Upper lobe of right lung (tissue), 1 donor: ENCODE results near the gene ZNF441. TPM values are rescaled to one million over a fixed set of nuclear protein-coding genes. Genes with fewer than 3 reads are reported as not detected.

Experiments used
- ATAC-seq: fragments of 200-7000 bp; cut with Tn5 transposase; one replicate; pipeline ENCODE4 v1.9.1; 2020; ENCODE audit warnings: mild to moderate bottlenecking, moderate library complexity
- DNase-seq: peaks from one replicate; pipeline ENCODE4 v3.0.0-alpha.2; 2020
- H3K27ac ChIP-seq: fragments of 200-600 bp; one replicate; pipeline ENCODE4 v1.8.0; 2022
- H3K27me3 ChIP-seq: fragments of 200-600 bp; one replicate; pipeline ENCODE4 v1.8.0; 2022; ENCODE audit warnings: mild to moderate bottlenecking
- H3K36me3 ChIP-seq: fragments of 200-600 bp; one replicate; pipeline ENCODE4 v1.8.0; 2022
- H3K4me1 ChIP-seq: fragments of 200-600 bp; one replicate; pipeline ENCODE4 v1.8.0; 2022
- H3K4me3 ChIP-seq: fragments of 200-600 bp; one replicate; pipeline ENCODE4 v1.8.0; 2022; ENCODE audit warnings: mild to moderate bottlenecking
- H3K9me3 ChIP-seq: fragments of 200-600 bp; one replicate; pipeline ENCODE4 v1.8.0; 2022
- intact Hi-C: fragments of 100-400 bp; cut with DNase I; formaldehyde crosslinking; loops from one replicate; pipeline ENCODE4 v1.11.0; 2022
- total RNA-seq: library from RNA; stranded (reverse); fragmentation: NEBNext Ultra II Directional; extraction: Animal tissue kit (Norgen Biotek cat#: 25700); gene quantifications from one replicate; pipeline ENCODE4 v1.2.1, GENCODE V29; 2021
- TF ChIP-seq, protein P1 (sequence below): fragments of 200-600 bp; IDR thresholded peaks from one replicate; pipeline ENCODE4 v1.8.0; 2022; ENCODE audit warnings: antibody characterized with exemption
- donor health status: DM: no; HTN: yes; CAD: no; lungs with severe emphysema.

ZNF441 gene
- total RNA-seq, 1 donor from 2014 or later = 10.0 TPM

DNA sequence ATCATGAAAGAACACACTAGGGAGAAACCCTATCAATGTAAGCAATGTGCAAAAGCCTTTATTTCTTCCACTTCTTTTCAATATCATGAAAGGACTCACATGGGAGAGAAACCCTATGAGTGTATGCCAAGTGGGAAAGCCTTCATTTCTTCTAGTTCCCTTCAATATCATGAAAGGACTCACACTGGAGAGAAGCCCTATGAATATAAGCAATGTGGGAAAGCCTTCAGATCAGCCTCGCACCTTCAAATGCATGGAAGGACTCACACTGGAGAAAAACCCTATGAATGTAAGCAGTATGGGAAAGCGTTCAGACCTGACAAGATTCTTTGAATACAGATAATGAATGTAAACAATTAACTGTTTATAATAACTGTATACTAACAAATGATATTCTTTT lies 66.7 kb downstream of the ZNF441 start:
- TF ChIP-seq, protein P1, sequence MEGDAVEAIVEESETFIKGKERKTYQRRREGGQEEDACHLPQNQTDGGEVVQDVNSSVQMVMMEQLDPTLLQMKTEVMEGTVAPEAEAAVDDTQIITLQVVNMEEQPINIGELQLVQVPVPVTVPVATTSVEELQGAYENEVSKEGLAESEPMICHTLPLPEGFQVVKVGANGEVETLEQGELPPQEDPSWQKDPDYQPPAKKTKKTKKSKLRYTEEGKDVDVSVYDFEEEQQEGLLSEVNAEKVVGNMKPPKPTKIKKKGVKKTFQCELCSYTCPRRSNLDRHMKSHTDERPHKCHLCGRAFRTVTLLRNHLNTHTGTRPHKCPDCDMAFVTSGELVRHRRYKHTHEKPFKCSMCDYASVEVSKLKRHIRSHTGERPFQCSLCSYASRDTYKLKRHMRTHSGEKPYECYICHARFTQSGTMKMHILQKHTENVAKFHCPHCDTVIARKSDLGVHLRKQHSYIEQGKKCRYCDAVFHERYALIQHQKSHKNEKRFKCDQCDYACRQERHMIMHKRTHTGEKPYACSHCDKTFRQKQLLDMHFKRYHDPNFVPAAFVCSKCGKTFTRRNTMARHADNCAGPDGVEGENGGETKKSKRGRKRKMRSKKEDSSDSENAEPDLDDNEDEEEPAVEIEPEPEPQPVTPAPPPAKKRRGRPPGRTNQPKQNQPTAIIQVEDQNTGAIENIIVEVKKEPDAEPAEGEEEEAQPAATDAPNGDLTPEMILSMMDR = no peak
- intact Hi-C loops = no loop called here
- no peak overlapping the region for H3K27ac ChIP-seq
- H3K27me3 ChIP-seq = no peaks in the 10 kb centered on the region
- no peak for DNase-seq
- H3K4me3 ChIP-seq = no peak overlapping the region
- ATAC-seq = no peak
- H3K36me3 ChIP-seq = peaks cover 22% of the 10 kb centered on the region
- peaks cover 36% of the 10 kb centered on the region for H3K9me3 ChIP-seq
- no peaks in the 10 kb centered on the region for H3K4me1 ChIP-seq

Other genes with a start within 250 kb of the ZNF441 start
- 44.8 TPM for gene ECSIT, start 237.9 kb upstream of the ZNF441 start, total RNA-seq
- 27.3 TPM for gene CNN1, start 228.1 kb upstream of the ZNF441 start, total RNA-seq
- 44.3 TPM for gene ELOF1, start 207.8 kb upstream of the ZNF441 start, total RNA-seq
- 429 TPM for gene ACP5, start 189.4 kb upstream of the ZNF441 start, total RNA-seq
- 11.6 TPM for gene ZNF627, start 169.5 kb upstream of the ZNF441 start, total RNA-seq
- gene ZNF823, start 28.1 kb upstream of the ZNF441 start, total RNA-seq = 5.6 TPM
- gene ZNF491, start 31.5 kb downstream of the ZNF441 start, total RNA-seq = 1.9 TPM
- gene ZNF440, start 47.3 kb downstream of the ZNF441 start, total RNA-seq = 12.4 TPM
- gene ZNF439, start 81.7 kb downstream of the ZNF441 start, total RNA-seq = 9.4 TPM
- 12.2 TPM for gene ZNF69, start 120.8 kb downstream of the ZNF441 start, total RNA-seq
- gene ZNF700, start 158.1 kb downstream of the ZNF441 start, total RNA-seq = 10.9 TPM
- 5.2 TPM for gene ZNF763, start 198.0 kb downstream of the ZNF441 start, total RNA-seq